Retinal pigment epithelial cell (primary cell): ENCODE results near the gene ALPK3.

Experiments
- DNase-seq: peaks from one replicate; pipeline ENCODE4 v3.0.0-alpha.2; 2010; ENCODE audit warnings: low read depth
- H3K4me3 ChIP-seq: 2 replicates; pipeline ENCODE4 v1.5.1; 2011; ENCODE audit warnings: mild to moderate bottlenecking, low read length, control low read depth, moderate library complexity
- TF ChIP-seq, protein P1 (sequence below): conservative IDR thresholded peaks from 2 replicates; pipeline ENCODE4 v1.5.1; 2011; ENCODE audit warnings: low read depth, low read length, control low read depth, inconsistent platforms

Gene ALPK3

DNA sequence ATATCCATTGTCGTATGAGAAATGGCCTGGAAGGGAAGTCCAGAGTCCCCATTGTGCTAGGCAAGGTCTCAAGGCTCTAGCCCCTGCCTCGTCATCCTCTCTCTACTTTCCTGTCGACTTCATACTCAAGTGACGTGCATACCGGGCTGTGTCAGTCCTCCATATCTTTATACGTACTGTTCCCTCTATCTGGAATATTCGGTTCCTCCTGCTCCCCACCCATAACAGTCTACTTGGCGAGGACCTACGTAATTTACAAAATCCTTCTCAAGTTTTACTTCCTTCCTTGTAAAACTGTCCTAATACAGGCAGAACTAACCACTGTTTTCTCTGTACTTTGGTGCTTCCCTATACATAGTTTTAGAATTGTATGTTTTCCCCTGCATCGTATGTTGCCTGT lies 2.2 kb upstream of the ALPK3 start:
- H3K4me3 ChIP-seq: no peak overlapping the region
- DNase-seq: no peak
- TF ChIP-seq, protein P1, sequence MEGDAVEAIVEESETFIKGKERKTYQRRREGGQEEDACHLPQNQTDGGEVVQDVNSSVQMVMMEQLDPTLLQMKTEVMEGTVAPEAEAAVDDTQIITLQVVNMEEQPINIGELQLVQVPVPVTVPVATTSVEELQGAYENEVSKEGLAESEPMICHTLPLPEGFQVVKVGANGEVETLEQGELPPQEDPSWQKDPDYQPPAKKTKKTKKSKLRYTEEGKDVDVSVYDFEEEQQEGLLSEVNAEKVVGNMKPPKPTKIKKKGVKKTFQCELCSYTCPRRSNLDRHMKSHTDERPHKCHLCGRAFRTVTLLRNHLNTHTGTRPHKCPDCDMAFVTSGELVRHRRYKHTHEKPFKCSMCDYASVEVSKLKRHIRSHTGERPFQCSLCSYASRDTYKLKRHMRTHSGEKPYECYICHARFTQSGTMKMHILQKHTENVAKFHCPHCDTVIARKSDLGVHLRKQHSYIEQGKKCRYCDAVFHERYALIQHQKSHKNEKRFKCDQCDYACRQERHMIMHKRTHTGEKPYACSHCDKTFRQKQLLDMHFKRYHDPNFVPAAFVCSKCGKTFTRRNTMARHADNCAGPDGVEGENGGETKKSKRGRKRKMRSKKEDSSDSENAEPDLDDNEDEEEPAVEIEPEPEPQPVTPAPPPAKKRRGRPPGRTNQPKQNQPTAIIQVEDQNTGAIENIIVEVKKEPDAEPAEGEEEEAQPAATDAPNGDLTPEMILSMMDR: no peak

DNA sequence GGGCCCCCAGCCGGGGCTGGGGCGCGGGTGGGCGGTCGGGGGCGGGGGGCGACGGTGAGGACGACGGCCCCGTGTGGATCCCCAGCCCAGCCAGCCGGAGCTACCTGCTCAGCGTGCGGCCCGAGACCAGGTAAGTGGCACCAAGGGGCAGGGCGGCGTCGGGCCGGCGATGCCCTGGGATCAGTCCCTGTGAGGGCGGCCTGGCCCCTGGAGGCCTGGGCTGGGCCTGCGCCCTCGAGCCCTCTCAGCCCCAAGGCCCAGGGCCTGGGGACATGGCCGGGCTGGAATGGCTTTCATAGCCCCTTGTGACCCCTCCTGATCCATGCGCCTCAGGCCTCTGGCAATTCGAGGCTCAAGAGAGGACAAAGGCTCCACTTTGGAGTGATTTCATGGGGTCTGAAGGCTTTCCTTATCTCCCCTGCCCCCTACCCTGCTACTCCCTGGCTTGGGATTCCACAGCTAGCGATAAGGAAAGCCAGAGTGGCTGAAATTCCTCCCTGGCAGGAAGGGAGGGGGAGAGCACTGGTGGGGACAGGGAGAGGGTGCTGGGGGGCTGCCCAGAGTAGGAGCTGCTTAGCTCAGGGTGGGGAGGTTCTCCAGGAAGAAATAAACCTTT lies 418 bp downstream of the ALPK3 start:
- DNase-seq: no peak
- H3K4me3 ChIP-seq: peak overlapping the region; percentile 41
- TF ChIP-seq, protein P1: peak; percentile 14

DNA sequence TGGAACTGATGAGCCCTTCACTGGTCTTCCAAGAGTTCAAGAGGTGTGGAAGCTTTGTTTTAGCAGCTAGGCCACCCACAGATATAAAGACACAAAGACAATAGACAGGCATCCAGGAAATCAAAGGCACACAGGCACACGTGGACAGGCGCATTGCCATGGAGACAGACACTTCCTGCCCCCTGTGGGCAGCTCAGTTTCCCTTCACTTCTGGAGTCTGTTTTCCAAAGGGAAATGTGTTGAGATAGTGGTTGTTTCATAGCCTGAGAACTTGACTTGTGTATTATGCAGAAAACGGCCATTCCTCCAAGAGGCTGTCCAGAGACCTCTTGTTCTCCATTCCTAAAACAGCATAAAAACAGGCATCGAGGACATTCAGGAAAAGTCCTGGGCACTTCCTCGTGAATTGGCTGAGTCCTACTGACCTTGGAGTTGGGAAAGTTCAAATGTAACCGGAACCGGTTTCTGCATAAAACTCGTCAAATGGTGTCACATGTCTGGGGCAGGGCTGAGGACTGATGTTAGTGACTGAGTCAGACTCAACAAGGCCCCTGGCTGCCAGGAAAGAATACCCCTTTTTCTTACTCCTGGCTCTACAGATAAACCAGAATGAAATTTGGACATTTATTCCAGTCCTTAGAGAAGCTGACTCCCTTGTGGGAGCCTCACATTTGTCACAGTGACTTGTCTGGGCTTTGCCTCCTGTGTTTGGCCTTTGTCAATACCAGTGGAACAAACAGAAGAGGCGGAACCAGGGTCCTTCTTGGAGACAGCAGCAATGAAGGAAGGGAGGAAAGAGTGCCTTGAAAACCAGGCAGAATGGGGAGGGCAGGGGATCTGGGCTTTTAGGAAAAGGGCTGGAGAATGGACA lies 1.3 kb downstream of the ALPK3 start:
- no peak for DNase-seq
- TF ChIP-seq, protein P1: no peak
- peak overlapping the region; percentile 41 for H3K4me3 ChIP-seq

DNA sequence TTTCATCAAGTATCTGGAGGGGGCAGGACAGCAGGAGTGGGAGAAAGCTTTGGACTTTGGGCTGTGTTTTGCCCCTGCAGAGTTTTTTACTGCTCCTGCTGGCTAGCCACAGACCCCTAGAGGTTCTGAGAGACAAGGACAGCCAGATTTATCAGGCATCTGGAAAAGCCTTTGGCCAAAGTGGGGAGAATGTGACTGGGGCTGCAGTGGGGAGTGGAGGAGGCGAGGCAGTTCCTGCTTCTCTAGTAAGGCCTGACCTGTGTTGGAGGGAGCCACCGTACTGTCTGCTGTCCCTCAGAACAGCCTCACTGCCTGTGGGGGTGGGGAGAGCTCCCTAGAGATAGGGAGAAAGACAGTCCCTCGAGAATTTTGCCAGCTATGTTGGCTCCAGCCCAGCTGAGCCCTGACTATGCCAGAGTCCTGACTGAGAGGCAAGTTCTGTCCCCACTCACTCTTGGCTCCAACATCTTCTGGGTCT lies 2.2 kb downstream of the ALPK3 start:
- TF ChIP-seq, protein P1: no peak
- no peak for DNase-seq
- peak overlapping the region; percentile 41 for H3K4me3 ChIP-seq

DNA sequence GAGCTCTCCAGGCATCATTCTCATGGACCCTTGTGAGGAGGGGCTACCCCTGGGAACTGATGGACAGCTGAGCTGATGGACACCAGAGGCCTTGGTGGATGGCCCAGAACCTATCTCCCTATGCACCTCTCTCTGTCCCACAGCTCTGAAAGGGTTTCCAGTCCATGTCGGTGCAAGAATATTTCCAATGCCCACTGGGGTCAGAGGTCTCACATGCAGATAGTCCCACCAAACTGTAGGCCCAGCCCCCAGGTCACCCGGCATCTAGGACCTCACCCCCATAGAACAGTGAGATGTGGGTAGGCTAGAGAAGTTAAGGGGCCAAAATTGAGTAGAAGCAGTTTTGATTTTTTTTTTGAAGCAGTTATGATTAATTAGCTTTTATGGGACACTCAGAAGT lies 2.6 kb downstream of the ALPK3 start:
- DNase-seq: no peak
- H3K4me3 ChIP-seq: no peak overlapping the region
- TF ChIP-seq, protein P1: no peak

DNA sequence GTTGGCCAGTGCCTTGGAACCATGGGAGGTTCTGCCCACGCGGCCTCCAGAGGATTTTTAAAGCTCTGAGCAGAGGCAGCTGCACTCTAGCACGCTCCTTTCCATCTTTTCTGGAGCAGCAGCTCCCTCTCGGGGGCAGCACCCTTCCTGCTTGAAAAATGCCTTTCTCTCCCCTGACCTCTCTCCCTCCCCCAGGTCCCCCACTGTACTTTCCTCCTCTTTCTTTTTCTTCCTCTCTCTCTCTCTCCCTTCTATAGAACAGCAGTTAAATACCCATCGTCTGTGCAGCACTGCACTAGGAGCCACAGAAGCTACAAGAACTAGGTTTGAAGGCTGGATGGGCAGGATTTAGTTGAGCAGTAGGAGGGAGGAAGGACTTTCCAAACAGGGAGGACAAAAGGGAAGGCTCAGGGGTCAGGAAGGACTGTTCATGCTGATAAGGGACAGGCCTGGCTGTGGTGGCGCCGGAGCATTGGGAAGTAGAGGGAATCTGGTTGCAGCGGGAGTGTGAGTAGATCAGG lies 4.4 kb downstream of the ALPK3 start:
- no peak overlapping the region for H3K4me3 ChIP-seq
- DNase-seq: no peak
- TF ChIP-seq, protein P1: no peak
